Measurements from ENCODE around the gene JAKMIP1. TPM values are rescaled to one million over a fixed set of nuclear protein-coding genes. Genes with fewer than 3 reads are reported as not detected.

JAKMIP1 gene
- total RNA-seq, 1 experiment from 2014 or later = not detected

DNA sequence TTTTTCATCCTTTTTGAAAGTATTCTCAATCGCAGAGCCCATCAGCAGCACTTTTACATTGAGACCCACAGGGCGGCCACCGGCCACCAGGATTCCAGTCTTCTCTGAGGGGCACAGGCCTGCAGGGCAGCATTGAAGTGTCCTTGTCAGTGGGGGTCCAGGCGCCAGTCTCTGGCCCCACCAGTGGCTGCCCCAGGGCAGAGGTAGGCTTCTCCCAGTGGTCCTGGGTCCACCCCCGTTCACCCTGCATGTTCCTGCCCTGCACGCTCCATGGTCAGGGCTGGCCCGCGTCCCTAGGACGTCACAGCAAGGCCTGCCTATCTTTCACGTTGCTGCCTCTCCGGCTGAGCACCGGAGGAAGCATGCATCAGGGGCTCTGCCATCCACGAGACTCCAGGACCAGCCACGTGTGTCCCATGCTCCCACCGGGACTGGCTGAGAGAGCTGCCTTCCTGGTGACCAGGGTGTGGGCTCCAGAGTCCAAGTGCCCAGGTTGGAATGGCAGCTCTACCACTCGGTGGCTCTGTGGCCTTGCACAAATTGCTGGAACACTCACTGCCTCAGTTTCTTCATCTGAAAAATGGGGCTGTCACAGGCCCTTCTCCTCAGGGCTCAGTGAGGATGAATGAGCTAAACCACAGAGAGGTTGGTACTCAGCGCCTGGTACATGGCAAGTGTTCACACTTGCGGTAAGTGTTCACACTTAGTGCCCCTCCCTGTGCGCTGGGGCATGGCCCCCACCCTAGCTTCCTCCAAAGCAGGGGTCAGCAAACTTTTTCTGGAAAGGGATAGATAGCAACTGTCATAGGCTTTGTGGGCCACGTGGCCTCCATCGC, 30.7 kb upstream of the JAKMIP1 start:
- Histone ChIP-seq H3K27me3 (ENCODE audit: insufficient read depth, low read length) (no peaks in the 10 kb centered on the region), H3K9me3 (ENCODE audit: control insufficient read depth in 1 of 2, insufficient read depth in 1 of 2, low read depth in 1 of 2, low read length in 2 of 2) (no peaks in the 10 kb centered on the region), H3K4me3 (replicated peaks in 1 of 2; ENCODE audit: low read depth in 1 of 2, low read length in 2 of 2) (no peak overlapping the region), H3K9ac (ENCODE audit: low read length) (no peak overlapping the region), H4K20me1 (ENCODE audit: insufficient read depth) (no peaks in the 10 kb centered on the region), H3K79me2 (ENCODE audit: insufficient read depth, low read length) (no peaks in the 10 kb centered on the region), H3K4me2 (ENCODE audit: low read length) (no peak overlapping the region), H3K27ac (ENCODE audit: low read depth, low read length) (no peak overlapping the region), H3K9me2 (ENCODE audit: insufficient read depth) (no peaks in the 10 kb centered on the region), H3K36me3 (ENCODE audit: control insufficient read depth in 1 of 2, insufficient read depth in 2 of 2, low read length in 2 of 2) (no peaks in the 10 kb centered on the region), H3K4me1 (ENCODE audit: control insufficient read depth in 1 of 2, insufficient read depth in 2 of 2, low read length in 2 of 2) (no peaks in the 10 kb centered on the region), H2AFZ (ENCODE audit: low read depth, low read length, poor library complexity, severe bottlenecking) (no peak overlapping the region)
- intact Hi-C loops (cut with micrococcal nuclease) = no loop called here
- ATAC-seq (no peak), DNase-seq (ENCODE audit: low read depth, low spot score) (no peak)
- TF ChIP-seq REST (IDR thresholded peaks at IDR 0.05; ENCODE audit: low read depth) = no peak
- TF ChIP-seq ZBTB33 (IDR thresholded peaks at IDR 0.05; ENCODE audit: extremely low read depth, insufficient replicate concordance, low read length) = no peak
- no peak for TF ChIP-seq CEBPB (IDR thresholded peaks at IDR 0.05; ENCODE audit: low read depth)
- TF ChIP-seq FOSL1 (IDR thresholded peaks at IDR 0.05; ENCODE audit: low read depth) = no peak
- TF ChIP-seq ZFX (IDR thresholded peaks at IDR 0.05) = no peak
- no peak for TF ChIP-seq TCF7L2 (IDR thresholded peaks at IDR 0.05; ENCODE audit: borderline replicate concordance, extremely low read depth, insufficient read depth, insufficient read length)
- TF ChIP-seq SP1 (IDR thresholded peaks at IDR 0.05; ENCODE audit: low read depth) = no peak
- TF ChIP-seq EGR1 (IDR thresholded peaks at IDR 0.05; ENCODE audit: low read depth) = no peak
- TF ChIP-seq EZH2phosphoT487 (IDR thresholded peaks at IDR 0.05; ENCODE audit: borderline replicate concordance) = no peak
- TF ChIP-seq SRF (IDR thresholded peaks at IDR 0.05; ENCODE audit: low read depth) = no peak
- no peak for TF ChIP-seq CBX3 (IDR thresholded peaks at IDR 0.05; ENCODE audit: low read depth)
- TF ChIP-seq JUND (IDR thresholded peaks at IDR 0.05) = no peak
- TF ChIP-seq, protein P1, sequence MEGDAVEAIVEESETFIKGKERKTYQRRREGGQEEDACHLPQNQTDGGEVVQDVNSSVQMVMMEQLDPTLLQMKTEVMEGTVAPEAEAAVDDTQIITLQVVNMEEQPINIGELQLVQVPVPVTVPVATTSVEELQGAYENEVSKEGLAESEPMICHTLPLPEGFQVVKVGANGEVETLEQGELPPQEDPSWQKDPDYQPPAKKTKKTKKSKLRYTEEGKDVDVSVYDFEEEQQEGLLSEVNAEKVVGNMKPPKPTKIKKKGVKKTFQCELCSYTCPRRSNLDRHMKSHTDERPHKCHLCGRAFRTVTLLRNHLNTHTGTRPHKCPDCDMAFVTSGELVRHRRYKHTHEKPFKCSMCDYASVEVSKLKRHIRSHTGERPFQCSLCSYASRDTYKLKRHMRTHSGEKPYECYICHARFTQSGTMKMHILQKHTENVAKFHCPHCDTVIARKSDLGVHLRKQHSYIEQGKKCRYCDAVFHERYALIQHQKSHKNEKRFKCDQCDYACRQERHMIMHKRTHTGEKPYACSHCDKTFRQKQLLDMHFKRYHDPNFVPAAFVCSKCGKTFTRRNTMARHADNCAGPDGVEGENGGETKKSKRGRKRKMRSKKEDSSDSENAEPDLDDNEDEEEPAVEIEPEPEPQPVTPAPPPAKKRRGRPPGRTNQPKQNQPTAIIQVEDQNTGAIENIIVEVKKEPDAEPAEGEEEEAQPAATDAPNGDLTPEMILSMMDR (IDR thresholded peaks at IDR 0.05 in 2 of 3, conservative IDR thresholded peaks at IDR 0.05 in 1 of 3; ENCODE audit: borderline replicate concordance in 1 of 3, insufficient read depth in 1 of 3, low read depth in 2 of 3, low read length in 2 of 3) = no peak
- no peak for TF ChIP-seq ELF1 (IDR thresholded peaks at IDR 0.05; ENCODE audit: borderline replicate concordance, low read depth)
- no peak for TF ChIP-seq SIN3A (IDR thresholded peaks at IDR 0.05; ENCODE audit: low read depth)
- TF ChIP-seq ATF3 (IDR thresholded peaks at IDR 0.05) = no peak
- no peak for TF ChIP-seq RAD21 (IDR thresholded peaks at IDR 0.05; ENCODE audit: low read depth)
- TF ChIP-seq YY1 (IDR thresholded peaks at IDR 0.05; ENCODE audit: extremely low read depth, insufficient replicate concordance, low read depth, low read length) = no peak
- no peak for TF ChIP-seq POLR2AphosphoS5 (IDR thresholded peaks at IDR 0.05; ENCODE audit: low read depth, low read length)
- no peak for TF ChIP-seq ZNF274 (IDR thresholded peaks at IDR 0.05; ENCODE audit: low read depth, low read length)
- ChIA-PET RAD21 (ENCODE audit: low non-redundant PET in 1 of 2, low total read pairs in 2 of 2, uncharacterized antibody in 2 of 2, unreplicated experiment in 2 of 2) (no interaction called here), CTCF (no interaction called here), POLR2A (no interaction called here)
- BruUV-seq (replicated peaks) = no TSS peak
